Activated CD4-positive, CD25-positive, alpha-beta regulatory T cell treated with anti-CD3 and anti-CD28 coated beads, Interleukin-2, amount 50 U/mL, for 16 hours (primary cell): Measurements from ENCODE around the gene KCNJ1.

Source experiments
- DNase-seq: peaks from one replicate; pipeline ENCODE4 v3.0.0-alpha.2; 2020; ENCODE audit warnings: low read depth, low spot score

Gene KCNJ1

GRCh38 chr11:128867277-128867676 is at the start of gene KCNJ1:
KCNJ1 (minus strand) TSS chr11:128867296; CDS start chr11:128840243, 27,053 bp downstream.
- DNase-seq = no peak

GRCh38 chr11:128916681-128917080 is 49.6 kb upstream of the KCNJ1 start:
- DNase-seq = no peak

- no peak for DNase-seq
Measured at GRCh38 chr11:128916037-128916572, 49.0 kb upstream of the KCNJ1 start.

- DNase-seq = no peak
Measured at GRCh38 chr11:128915149-128915521, 48.0 kb upstream of the KCNJ1 start.

DNA sequence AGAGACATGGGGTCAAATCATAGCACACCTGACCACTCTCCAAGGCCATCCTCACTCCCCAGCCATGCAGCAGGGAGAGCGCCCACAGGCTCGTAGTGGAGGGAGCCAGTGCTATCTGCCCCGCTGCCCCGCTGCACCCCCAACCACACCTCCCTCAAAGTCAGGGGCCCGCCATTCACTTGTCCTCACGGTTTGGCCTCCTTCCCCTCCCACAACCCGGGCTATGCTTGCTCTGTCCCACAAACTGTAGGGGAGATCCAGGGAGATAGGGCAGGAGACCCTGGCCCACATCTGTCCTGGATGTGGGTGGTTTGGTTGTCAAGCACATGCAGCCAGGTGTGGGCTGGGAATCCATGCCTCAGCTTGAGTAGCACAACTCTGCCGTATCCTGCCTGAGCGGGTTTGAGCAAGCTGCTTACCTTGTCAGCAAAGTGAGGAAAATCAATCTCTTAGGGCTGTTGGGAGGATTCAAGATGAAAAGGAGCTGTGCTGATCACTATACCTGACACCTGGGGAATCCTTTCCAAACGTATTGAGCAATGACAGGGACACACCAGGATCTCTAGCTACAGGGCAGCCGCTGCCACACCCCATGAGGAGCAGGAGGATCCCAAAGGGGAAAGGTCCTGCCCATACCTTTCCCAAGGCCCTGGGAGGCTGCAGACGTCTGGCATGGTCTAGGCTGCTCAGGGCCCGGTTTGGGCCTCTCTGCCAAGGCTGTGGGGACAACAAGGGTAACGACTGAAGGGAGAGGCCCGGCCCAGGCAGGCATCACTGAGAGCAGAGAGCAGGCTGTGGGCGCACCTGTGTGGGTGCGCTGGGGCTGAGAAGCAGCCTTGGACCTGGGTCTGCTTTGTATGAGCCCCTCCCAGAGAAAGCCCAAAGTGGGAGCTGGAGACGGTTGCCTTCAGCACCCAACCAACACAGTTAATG is 47.4 kb upstream of the KCNJ1 start:
- no peak for DNase-seq

GRCh38 chr11:128913806-128914205 is 46.7 kb upstream of the KCNJ1 start:
- DNase-seq = no peak

DNA sequence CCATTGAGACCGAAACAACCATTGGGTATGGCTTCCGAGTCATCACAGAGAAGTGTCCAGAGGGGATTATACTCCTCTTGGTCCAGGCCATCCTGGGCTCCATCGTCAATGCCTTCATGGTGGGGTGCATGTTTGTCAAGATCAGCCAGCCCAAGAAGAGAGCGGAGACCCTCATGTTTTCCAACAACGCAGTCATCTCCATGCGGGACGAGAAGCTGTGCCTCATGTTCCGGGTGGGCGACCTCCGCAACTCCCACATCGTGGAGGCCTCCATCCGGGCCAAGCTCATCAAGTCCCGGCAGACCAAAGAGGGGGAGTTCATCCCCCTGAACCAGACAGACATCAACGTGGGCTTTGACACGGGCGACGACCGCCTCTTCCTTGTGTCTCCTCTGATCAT is 44.6 kb upstream of the KCNJ1 start:
- DNase-seq = no peak

GRCh38 chr11:128911239-128911638 is 44.1 kb upstream of the KCNJ1 start:
- no peak for DNase-seq

GRCh38 chr11:128910576-128910975 is 43.5 kb upstream of the KCNJ1 start:
- DNase-seq = no peak

GRCh38 chr11:128909438-128910125 is 42.5 kb upstream of the KCNJ1 start:
- no peak for DNase-seq

GRCh38 chr11:128908391-128909246 is 41.5 kb upstream of the KCNJ1 start:
- DNase-seq = no peak

GRCh38 chr11:128907585-128907984 is 40.5 kb upstream of the KCNJ1 start:
- DNase-seq = no peak

DNA sequence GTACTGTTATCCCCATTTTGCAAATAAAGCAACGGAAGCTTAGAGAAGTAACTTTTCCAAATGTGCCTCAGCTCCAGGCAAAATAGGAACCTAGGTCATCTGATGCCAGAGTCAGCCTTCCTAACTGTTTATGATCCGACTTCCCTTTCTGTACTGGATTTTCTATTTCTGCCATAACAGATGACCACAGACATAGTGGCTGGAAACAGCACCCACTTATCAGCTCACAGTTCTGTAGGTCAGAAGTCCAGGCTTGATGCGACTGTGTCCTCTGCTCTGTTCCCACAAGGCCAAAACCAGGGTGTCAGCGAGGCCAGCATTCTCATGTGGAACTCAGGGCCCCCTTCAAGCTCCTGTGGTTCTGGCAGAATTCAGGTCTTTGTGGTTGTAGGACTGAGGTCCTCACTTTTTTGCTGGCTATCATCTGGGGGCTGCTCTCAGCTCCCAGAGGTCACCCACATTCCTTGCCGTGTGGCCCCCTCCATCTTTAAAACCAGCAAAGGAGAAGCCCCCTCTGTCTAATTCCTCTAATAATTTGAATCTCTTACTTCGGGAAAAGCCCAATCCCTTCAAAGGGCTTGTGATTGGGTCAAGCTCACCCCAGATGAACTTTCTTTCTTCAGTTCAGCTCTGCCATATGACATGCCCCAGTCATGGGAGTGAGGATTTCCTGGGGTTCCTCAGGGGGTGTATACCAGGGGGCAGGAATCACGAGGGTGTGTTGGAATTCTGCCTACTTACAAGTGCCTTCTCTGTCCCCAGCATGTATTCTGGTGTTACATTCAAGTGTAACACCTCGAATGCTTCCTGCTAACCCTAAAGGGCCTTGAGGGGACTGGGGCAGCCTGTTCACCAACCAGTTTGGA is 39.3 kb upstream of the KCNJ1 start:
- DNase-seq = no peak

GRCh38 chr11:128905345-128906184 is 38.5 kb upstream of the KCNJ1 start:
- DNase-seq = no peak

GRCh38 chr11:128904656-128905344 is 37.7 kb upstream of the KCNJ1 start:
- no peak for DNase-seq

DNA sequence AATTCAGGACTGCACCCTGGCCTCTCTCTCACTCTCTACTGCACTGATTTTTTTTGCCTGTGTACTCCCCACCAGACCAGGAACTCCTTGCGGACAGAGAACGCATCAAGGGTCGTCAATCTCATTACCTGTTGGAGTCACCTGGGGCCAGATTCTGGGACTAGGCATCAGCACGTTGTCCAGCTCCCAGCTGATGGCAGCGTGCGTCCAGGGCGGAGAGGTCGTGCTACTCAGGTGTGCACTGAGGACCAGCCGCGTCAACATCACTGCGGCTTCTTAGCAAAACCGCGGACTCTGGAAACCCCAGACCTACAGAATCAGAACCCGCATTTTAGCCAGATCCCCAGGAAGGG is 37.2 kb upstream of the KCNJ1 start:
- no peak for DNase-seq

- no peak for DNase-seq
Measured at GRCh38 chr11:128903248-128904061, 36.4 kb upstream of the KCNJ1 start.

DNA sequence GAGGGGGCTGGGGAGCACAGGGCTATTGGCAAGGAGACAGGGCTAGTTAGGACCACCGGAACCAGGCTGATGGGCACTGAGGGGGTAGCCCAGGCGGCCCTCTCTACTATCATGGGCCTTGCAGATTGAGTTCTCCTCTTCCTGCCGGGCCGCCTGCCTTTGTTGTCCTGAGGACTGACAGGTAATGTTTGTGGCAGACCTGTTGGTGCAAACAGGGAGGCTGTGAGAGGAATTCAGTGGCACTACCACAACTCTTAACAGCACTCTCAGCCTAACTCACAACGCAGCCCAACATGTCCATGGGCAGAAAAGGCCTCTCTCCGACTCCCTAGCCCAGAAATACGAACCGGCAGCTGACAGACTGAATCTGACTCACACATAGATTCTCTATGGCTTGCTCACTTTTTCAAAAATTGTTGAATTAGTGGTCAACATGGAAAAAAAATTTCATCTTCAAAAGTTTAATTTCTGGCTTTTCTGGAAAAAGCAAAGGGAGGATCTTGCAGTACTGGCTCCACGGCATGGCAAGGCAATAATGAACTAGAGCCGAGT is 35.5 kb upstream of the KCNJ1 start:
- DNase-seq = no peak
